AG04449 (cell line): ENCODE data around the gene ADPGK.

Source experiments
- CTCF ChIA-PET: fragments of 350-600 bp; formaldehyde crosslinking; extraction: SDS; loops from one replicate; lab custom pipeline; 2021; ENCODE audit warnings: antibody characterized with exemption; lab: Yijun Ruan, JAX
- POLR2A ChIA-PET: fragments of 400-600, 350-600 bp; formaldehyde crosslinking; extraction: SDS; loops from one replicate; lab custom pipeline; 2020; ENCODE audit warnings: antibody characterized with exemption, inconsistent platforms; lab: Yijun Ruan, JAX
- DNase-seq: peaks from one replicate; pipeline ENCODE4 v3.0.0-alpha.2; 2010; ENCODE audit warnings: low read depth, low spot score
- H3K4me3 ChIP-seq: 2 replicates; pipeline ENCODE4 v1.5.1; 2011; ENCODE audit warnings: low read depth, mild to moderate bottlenecking, control low read depth, low read length
- CTCF ChIP-seq: IDR thresholded peaks from one replicate; pipeline ENCODE4 v1.5.1; 2011; ENCODE audit warnings: mild to moderate bottlenecking, moderate library complexity, low read length, control low read depth, inconsistent platforms; ENCODE audit not compliant: insufficient read depth; ENCODE audit errors: missing control alignments

Gene ADPGK

GRCh38 chr15:72796210-72796514, 12.6 kb upstream of the ADPGK start:
- no peak overlapping the region for H3K4me3 ChIP-seq
- CTCF ChIA-PET: interaction anchor here (1.3 to 3.3 kb wide), 5 partner anchors 9 to 286 kb away, joined by 4 to 34 read pairs (median 5); no protein-coding TSS in a partner anchor
- TF ChIP-seq CTCF: no peak
- POLR2A ChIA-PET: no interaction called here
- no peak for DNase-seq

GRCh38 chr15:72793766-72794660, 10.5 kb upstream of the ADPGK start:
- CTCF ChIA-PET: interaction anchor here (0.9 to 2.5 kb wide), 6 partner anchors 7 to 288 kb away, joined by 3 to 17 read pairs (median 6); no protein-coding TSS in a partner anchor

GRCh38 chr15:72792431-72792830, 8.9 kb upstream of the ADPGK start:
- ChIA-PET CTCF (interaction anchor here (1.4 kb wide), 1 partner anchor 286 kb away, joined by 3 read pairs; no protein-coding TSS in a partner anchor), POLR2A (no interaction called here)
- no peak overlapping the region for H3K4me3 ChIP-seq
- DNase-seq: no peak
- no peak for TF ChIP-seq CTCF

More at GRCh38 chr15:72793766-72794660, 10.5 kb upstream of the ADPGK start:
- POLR2A ChIA-PET: no interaction called here
- no peak overlapping the region for H3K4me3 ChIP-seq
- TF ChIP-seq CTCF: no peak
- DNase-seq: no peak

GRCh38 chr15:72790302-72790910, 6.8 kb upstream of the ADPGK start:
- ChIA-PET CTCF (no interaction called here), POLR2A (no interaction called here)
- DNase-seq: no peak
- H3K4me3 ChIP-seq: no peak overlapping the region
- no peak for TF ChIP-seq CTCF

- ChIA-PET POLR2A (no interaction called here), CTCF (interaction anchor here (1.7 kb wide), 1 partner anchor 8 kb away, joined by 9 read pairs; no protein-coding TSS in a partner anchor)
- H3K4me3 ChIP-seq: no peak overlapping the region
- TF ChIP-seq CTCF: no peak
- DNase-seq: no peak
These were observed 4.0 kb upstream of the ADPGK start for GRCh38 chr15:72787526-72787925.

- no peak overlapping the region for H3K4me3 ChIP-seq
- DNase-seq: no peak
- ChIA-PET POLR2A (no interaction called here), CTCF (interaction anchor here (1.0 to 3.0 kb wide), 4 partner anchors 9 to 295 kb away, joined by 3 to 28 read pairs (median 10); no protein-coding TSS in a partner anchor)
- no peak for TF ChIP-seq CTCF
These were observed 3.3 kb upstream of the ADPGK start for GRCh38 chr15:72786676-72787345.
